Anterior cingulate cortex (tissue), 58 donors: ENCODE data around the gene GABRA5.
A peak's percentile ranks its signal among the peaks of the same experiment; 100 is the strongest.

Experiments
- DNase-seq, 58 donors: peaks; one replicate each; lab custom pipeline; 2025; lab: John Stamatoyannopoulos, UW

Gene GABRA5

GRCh38 chr15:26974120-26974780 lies 107.4 kb downstream of the GABRA5 start:
- peak in 2 of 58 donors; percentile 9 to 29 for DNase-seq

GRCh38 chr15:26981492-26981891 lies 114.6 kb downstream of the GABRA5 start:
- no peak for DNase-seq

GRCh38 chr15:26983822-26984221 lies 117.0 kb downstream of the GABRA5 start:
- DNase-seq: no peak

GRCh38 chr15:26985050-26985449 lies 118.2 kb downstream of the GABRA5 start:
- DNase-seq: no peak

- no peak for DNase-seq
Observed at GRCh38 chr15:26996250-26996649, 129.4 kb downstream of the GABRA5 start.
